Tibial nerve (tissue), 3 donors: Measurements from ENCODE around the gene ULBP3.

Experiments used
- POLR2A ChIP-seq, 2 donors: fragments of 450-650 bp; IDR thresholded peaks; one replicate each; pipeline ENCODE4 v1.6.1; 2017; ENCODE audit warnings: antibody characterized with exemption in 2 of 2, mild to moderate bottlenecking in 2 of 2, moderate library complexity in 2 of 2
- TF ChIP-seq, protein P1 (sequence below), 5 experiments: fragments of 200-600 bp in 3 of 5; fragments of 450-650 bp in 2 of 5; sonication (generic) in 3 of 5; IDR thresholded peaks; one replicate each; pipeline ENCODE4 v1.5.1; 2016 to 2019; ENCODE audit warnings: antibody characterized with exemption in 5 of 5, mild to moderate bottlenecking in 3 of 5, moderate library complexity in 2 of 5

DNA sequence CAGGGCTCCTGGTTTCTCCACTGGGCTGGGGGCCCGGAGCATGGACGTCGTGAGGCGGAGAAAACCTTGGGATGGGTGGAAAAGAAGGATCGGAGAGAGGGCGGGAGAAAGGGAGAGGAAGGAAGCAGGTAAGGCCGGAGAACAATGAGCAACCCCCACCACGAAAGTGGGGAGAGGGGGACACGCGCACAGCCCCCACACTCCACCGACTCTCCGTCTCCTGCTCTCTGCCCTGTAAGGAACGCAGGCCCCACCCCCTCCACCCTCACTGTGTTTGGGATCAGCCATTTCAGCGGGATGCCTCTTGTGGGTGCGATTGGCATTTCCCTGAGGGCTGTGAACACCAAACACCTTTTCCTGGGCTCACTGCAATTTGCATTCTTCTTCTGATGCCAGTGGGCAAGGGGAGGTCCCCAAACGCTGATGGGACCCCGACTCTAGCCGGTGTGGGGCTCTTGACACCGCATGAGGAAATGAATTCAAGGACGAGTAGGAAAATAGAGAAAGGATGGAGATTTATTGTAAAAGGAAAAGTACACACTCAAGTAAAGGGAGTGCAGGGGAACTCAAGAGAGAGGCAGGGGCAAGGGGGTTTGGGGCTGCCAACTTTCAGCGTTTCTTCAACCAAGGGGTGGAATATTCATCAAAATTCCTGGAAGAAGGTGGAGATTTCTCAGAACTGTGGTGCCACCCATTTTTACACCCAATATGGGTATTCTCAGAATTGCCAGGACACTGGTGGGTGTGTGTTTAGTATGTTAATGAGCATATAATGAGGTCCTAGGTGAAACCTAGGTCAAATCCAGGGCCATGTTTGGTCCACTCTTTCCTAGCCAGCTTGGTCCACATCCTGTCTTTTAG is 30.5 kb downstream of the ULBP3 start:
- TF ChIP-seq POLR2A (IDR thresholded peaks at IDR 0.05): no peak
- TF ChIP-seq, protein P1, sequence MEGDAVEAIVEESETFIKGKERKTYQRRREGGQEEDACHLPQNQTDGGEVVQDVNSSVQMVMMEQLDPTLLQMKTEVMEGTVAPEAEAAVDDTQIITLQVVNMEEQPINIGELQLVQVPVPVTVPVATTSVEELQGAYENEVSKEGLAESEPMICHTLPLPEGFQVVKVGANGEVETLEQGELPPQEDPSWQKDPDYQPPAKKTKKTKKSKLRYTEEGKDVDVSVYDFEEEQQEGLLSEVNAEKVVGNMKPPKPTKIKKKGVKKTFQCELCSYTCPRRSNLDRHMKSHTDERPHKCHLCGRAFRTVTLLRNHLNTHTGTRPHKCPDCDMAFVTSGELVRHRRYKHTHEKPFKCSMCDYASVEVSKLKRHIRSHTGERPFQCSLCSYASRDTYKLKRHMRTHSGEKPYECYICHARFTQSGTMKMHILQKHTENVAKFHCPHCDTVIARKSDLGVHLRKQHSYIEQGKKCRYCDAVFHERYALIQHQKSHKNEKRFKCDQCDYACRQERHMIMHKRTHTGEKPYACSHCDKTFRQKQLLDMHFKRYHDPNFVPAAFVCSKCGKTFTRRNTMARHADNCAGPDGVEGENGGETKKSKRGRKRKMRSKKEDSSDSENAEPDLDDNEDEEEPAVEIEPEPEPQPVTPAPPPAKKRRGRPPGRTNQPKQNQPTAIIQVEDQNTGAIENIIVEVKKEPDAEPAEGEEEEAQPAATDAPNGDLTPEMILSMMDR (IDR thresholded peaks at IDR 0.05): no peak
